Astrocyte (in vitro differentiated cells and primary cell): ENCODE results near the gene ZFYVE28.

Experiments
- EZH2 ChIP-seq: IDR thresholded peaks from 2 replicates; pipeline ENCODE4 v1.6.1; 2012; ENCODE audit warnings: mild to moderate bottlenecking, low read length, inconsistent platforms; ENCODE audit not compliant: insufficient read depth
- TF ChIP-seq, protein P1 (sequence below): IDR thresholded peaks from 2 replicates; pipeline ENCODE4 v1.5.1; 2011; ENCODE audit warnings: low read depth, mild to moderate bottlenecking, inconsistent platforms, low read length, moderate library complexity; ENCODE audit not compliant: insufficient read depth

DNA sequence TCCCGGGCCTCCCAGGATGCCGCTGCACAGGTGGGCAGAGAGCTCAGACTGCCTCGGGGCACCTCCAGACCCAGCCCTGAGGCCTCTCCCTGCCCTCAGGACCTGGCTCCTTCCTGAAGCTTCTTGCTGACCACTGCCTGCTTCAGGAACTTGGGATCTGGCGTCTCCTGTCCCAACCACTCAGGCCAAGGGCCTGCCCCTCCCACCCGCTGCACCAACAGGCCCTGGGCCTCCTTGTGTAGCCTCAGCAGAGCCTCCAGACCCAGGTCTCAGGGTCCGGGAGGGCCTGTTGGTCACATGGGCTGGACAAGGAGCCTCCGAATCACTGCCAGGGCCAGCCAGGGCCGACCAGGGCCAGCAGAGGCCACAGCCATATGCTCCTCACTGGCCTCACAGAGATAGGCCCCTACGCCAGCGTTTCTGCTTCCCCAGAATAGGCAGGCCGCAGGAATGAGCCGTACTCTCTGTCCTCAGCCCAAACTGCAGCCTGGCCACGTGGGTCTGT lies 159.4 kb downstream of the ZFYVE28 start:
- TF ChIP-seq, protein P1, sequence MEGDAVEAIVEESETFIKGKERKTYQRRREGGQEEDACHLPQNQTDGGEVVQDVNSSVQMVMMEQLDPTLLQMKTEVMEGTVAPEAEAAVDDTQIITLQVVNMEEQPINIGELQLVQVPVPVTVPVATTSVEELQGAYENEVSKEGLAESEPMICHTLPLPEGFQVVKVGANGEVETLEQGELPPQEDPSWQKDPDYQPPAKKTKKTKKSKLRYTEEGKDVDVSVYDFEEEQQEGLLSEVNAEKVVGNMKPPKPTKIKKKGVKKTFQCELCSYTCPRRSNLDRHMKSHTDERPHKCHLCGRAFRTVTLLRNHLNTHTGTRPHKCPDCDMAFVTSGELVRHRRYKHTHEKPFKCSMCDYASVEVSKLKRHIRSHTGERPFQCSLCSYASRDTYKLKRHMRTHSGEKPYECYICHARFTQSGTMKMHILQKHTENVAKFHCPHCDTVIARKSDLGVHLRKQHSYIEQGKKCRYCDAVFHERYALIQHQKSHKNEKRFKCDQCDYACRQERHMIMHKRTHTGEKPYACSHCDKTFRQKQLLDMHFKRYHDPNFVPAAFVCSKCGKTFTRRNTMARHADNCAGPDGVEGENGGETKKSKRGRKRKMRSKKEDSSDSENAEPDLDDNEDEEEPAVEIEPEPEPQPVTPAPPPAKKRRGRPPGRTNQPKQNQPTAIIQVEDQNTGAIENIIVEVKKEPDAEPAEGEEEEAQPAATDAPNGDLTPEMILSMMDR, result no peak
- no peak for TF ChIP-seq EZH2
